MM.1S (cell line): ENCODE data around the gene LAMTOR1.

ENCODE experiments used
- EZH2 ChIP-seq: fragments of 300-600 bp; sonication (generic); optimal IDR thresholded peaks from 2 replicates; pipeline ENCODE3; 2017; ENCODE audit warnings: low read depth, mild to moderate bottlenecking, antibody characterized with exemption, low read length, mixed read lengths
- EZH2phosphoT487 ChIP-seq: fragments of 300-600 bp; sonication (generic); IDR thresholded peaks from 2 replicates; pipeline ENCODE4 v1.6.1; 2018; ENCODE audit warnings: antibody characterized with exemption, low read length
- TF ChIP-seq, protein P1 (sequence below): fragments of 300-600 bp; sonication (generic); IDR thresholded peaks from 2 replicates; pipeline ENCODE4 v1.5.1; 2016; ENCODE audit warnings: antibody characterized with exemption, low read length, mixed read lengths

DNA sequence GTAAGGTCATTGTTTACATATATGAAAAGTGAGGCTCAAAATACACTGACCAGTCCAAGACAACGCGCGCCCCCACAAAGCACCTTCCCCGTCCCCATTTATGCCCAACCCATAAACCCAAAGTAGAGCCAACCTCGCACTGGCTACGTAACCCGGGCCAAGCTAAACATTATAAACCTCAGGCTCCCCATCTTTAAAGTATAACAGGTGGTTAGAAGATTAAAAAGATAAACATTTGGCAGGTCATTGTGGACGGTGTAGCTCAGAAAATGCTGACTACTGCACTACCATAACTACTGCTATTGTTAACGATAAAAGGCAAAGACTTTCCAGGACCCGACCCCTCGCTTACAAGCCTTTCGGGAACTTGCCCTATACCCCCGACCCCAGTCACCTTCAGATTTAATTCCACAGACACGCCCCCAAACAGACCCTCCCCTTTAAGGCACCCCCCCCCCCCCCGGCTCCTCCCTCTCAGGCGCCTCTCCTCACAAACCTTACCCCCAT is 23.2 kb downstream of the LAMTOR1 start:
- TF ChIP-seq, protein P1, sequence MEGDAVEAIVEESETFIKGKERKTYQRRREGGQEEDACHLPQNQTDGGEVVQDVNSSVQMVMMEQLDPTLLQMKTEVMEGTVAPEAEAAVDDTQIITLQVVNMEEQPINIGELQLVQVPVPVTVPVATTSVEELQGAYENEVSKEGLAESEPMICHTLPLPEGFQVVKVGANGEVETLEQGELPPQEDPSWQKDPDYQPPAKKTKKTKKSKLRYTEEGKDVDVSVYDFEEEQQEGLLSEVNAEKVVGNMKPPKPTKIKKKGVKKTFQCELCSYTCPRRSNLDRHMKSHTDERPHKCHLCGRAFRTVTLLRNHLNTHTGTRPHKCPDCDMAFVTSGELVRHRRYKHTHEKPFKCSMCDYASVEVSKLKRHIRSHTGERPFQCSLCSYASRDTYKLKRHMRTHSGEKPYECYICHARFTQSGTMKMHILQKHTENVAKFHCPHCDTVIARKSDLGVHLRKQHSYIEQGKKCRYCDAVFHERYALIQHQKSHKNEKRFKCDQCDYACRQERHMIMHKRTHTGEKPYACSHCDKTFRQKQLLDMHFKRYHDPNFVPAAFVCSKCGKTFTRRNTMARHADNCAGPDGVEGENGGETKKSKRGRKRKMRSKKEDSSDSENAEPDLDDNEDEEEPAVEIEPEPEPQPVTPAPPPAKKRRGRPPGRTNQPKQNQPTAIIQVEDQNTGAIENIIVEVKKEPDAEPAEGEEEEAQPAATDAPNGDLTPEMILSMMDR, result no peak
- TF ChIP-seq EZH2 (no peak), EZH2phosphoT487 (no peak)
